ENCODE measurements around the gene DPH3.
"Not testable (repeated sequence)": the region's sequence is repeated elsewhere in the genome, so short reads cannot be mapped to it uniquely, and the experiment has no call there.

DPH3 gene

GRCh38 chr3:16264708-16265454, at the start of gene DPH3, which contains the start of gene OXNAD1:
Gene DPH3 (minus strand): TSS chr3:16264943. CDS start chr3:16264876, 67 bp downstream.
Gene OXNAD1 (plus strand): TSS chr3:16265212. CDS start chr3:16270953, 5,741 bp downstream.
- DNase-seq, result peak; percentile 97

GRCh38 chr3:16313886-16314645, 49.3 kb upstream of the DPH3 start:
- DNase-seq, result no peak

- no peak for DNase-seq
These were observed 47.3 kb upstream of the DPH3 start for GRCh38 chr3:16311960-16312451.

- not testable (repeated sequence) for DNase-seq
These were observed 45.7 kb upstream of the DPH3 start for GRCh38 chr3:16310486-16310885.

GRCh38 chr3:16309558-16309957, 44.8 kb upstream of the DPH3 start:
- no peak for DNase-seq

- no peak for DNase-seq
These were observed 44.0 kb upstream of the DPH3 start for GRCh38 chr3:16308727-16309126.

- DNase-seq, result no peak
These were observed 43.2 kb upstream of the DPH3 start for GRCh38 chr3:16307832-16308531.

- no peak for DNase-seq
These were observed 40.4 kb upstream of the DPH3 start for GRCh38 chr3:16305111-16305541.

GRCh38 chr3:16304061-16305010, 39.6 kb upstream of the DPH3 start:
- DNase-seq, result no peak

- DNase-seq, result no peak
These were observed 38.4 kb upstream of the DPH3 start for GRCh38 chr3:16303037-16303575.

- DNase-seq, result no peak
These were observed 37.4 kb upstream of the DPH3 start for GRCh38 chr3:16302082-16302631.

GRCh38 chr3:16301507-16301906, 36.8 kb upstream of the DPH3 start:
- DNase-seq, result no peak

GRCh38 chr3:16300881-16301359, 36.2 kb upstream of the DPH3 start:
- no peak for DNase-seq

GRCh38 chr3:16300307-16300706, 35.6 kb upstream of the DPH3 start:
- DNase-seq, result no peak

- no peak for DNase-seq
These were observed 35.0 kb upstream of the DPH3 start for GRCh38 chr3:16299746-16300145.

GRCh38 chr3:16298891-16299290, 34.1 kb upstream of the DPH3 start:
- DNase-seq, result no peak

GRCh38 chr3:16297997-16298885, 33.5 kb upstream of the DPH3 start:
- DNase-seq, result no peak

GRCh38 chr3:16295298-16295890, 30.7 kb upstream of the DPH3 start:
- DNase-seq, result no peak

GRCh38 chr3:16294844-16295243, 30.1 kb upstream of the DPH3 start:
- no peak for DNase-seq

- no peak for DNase-seq
These were observed 26.1 kb upstream of the DPH3 start for GRCh38 chr3:16290827-16291196.

Data from NCI-H1092 (cell line).